Astrocyte (in vitro differentiated cells and primary cell): Measurements from ENCODE around the gene PLEKHB2. TPM values are rescaled to one million over a fixed set of nuclear protein-coding genes. Genes with fewer than 3 reads are reported as not detected.

ENCODE experiments used
- DNase-seq: peaks from one replicate; pipeline ENCODE4 v3.0.0-alpha.2; 2010; ENCODE audit warnings: low read depth
- FAIRE-seq: peaks from 2 replicates; lab custom pipeline; 2011; peaks lifted over from hg19 to GRCh38; lab: Jason Lieb, UNC
- H2AFZ ChIP-seq: 2 replicates; pipeline ENCODE4 v1.6.0; 2012; ENCODE audit warnings: low read depth, low read length, inconsistent platforms
- H3K27ac ChIP-seq: 2 replicates; pipeline ENCODE4 v1.5.1; 2011; ENCODE audit warnings: low read depth, low read length, inconsistent platforms
- H3K27me3 ChIP-seq: 2 replicates; pipeline ENCODE4 v1.6.0; 2011; ENCODE audit warnings: low read length, inconsistent platforms; ENCODE audit not compliant: insufficient read depth
- H3K36me3 ChIP-seq: 2 replicates; pipeline ENCODE4 v1.5.1; 2011; ENCODE audit warnings: low read length, inconsistent platforms; ENCODE audit not compliant: insufficient read depth
- H3K4me1 ChIP-seq: 2 replicates; pipeline ENCODE4 v1.5.1; 2011; ENCODE audit warnings: low read length, inconsistent platforms; ENCODE audit not compliant: insufficient read depth
- H3K4me2 ChIP-seq: 2 replicates; pipeline ENCODE4 v1.6.0; 2012; ENCODE audit warnings: low read length, inconsistent platforms
- H3K4me3 ChIP-seq: 2 replicates; pipeline ENCODE4 v1.5.1; 2011; ENCODE audit warnings: low read depth, mild to moderate bottlenecking, low read length, inconsistent platforms; ENCODE audit not compliant: insufficient read depth
- H3K79me2 ChIP-seq: 2 replicates; pipeline ENCODE4 v1.6.0; 2012; ENCODE audit warnings: mild to moderate bottlenecking, low read length, inconsistent platforms; ENCODE audit not compliant: insufficient read depth
- H3K9ac ChIP-seq: 2 replicates; pipeline ENCODE4 v1.6.0; 2012; ENCODE audit warnings: mild to moderate bottlenecking, low read length, inconsistent platforms
- H3K9me3 ChIP-seq: 2 replicates; pipeline ENCODE4 v1.5.1; 2012; ENCODE audit warnings: low read depth, mild to moderate bottlenecking, low read length, inconsistent platforms; ENCODE audit not compliant: insufficient read depth
- H4K20me1 ChIP-seq: 2 replicates; pipeline ENCODE4 v1.6.0; 2012; ENCODE audit warnings: low read length, inconsistent platforms; ENCODE audit not compliant: insufficient read depth
- H3K27ac Mint-ChIP-seq: one replicate; pipeline ENCODE4 v1.8.0; 2021; ENCODE audit warnings: mild to moderate bottlenecking, mixed read lengths; ENCODE audit not compliant: unreplicated experiment
- H3K27me3 Mint-ChIP-seq: one replicate; pipeline ENCODE4 v1.8.0; 2021; ENCODE audit warnings: low read depth, mixed read lengths; ENCODE audit not compliant: unreplicated experiment
- H3K36me3 Mint-ChIP-seq: one replicate; pipeline ENCODE4 v1.8.0; 2021; ENCODE audit warnings: low read depth, mixed read lengths; ENCODE audit not compliant: unreplicated experiment
- H3K4me1 Mint-ChIP-seq: one replicate; pipeline ENCODE4 v1.8.0; 2021; ENCODE audit warnings: low read depth, mixed read lengths; ENCODE audit not compliant: unreplicated experiment
- H3K4me3 Mint-ChIP-seq: one replicate; pipeline ENCODE4 v1.8.0; 2021; ENCODE audit warnings: mild to moderate bottlenecking, moderate library complexity, mixed read lengths; ENCODE audit not compliant: unreplicated experiment
- H3K9me3 Mint-ChIP-seq: one replicate; pipeline ENCODE4 v1.8.0; 2021; ENCODE audit warnings: mild to moderate bottlenecking, mixed read lengths; ENCODE audit not compliant: unreplicated experiment
- CTCF ChIP-seq: IDR thresholded peaks from 2 replicates; pipeline ENCODE4 v1.5.1; 2011; ENCODE audit warnings: low read depth, mild to moderate bottlenecking, inconsistent platforms, low read length, moderate library complexity; ENCODE audit not compliant: insufficient read depth
- EZH2 ChIP-seq: IDR thresholded peaks from 2 replicates; pipeline ENCODE4 v1.6.1; 2012; ENCODE audit warnings: mild to moderate bottlenecking, low read length, inconsistent platforms; ENCODE audit not compliant: insufficient read depth
- total RNA-seq: library from RNA; stranded (reverse); gene quantifications from 2 replicates; pipeline ENCODE4 v1.2.1, GENCODE V29; 2021

PLEKHB2 gene
- total RNA-seq, 1 donor from 2014 or later, result 100 TPM

GRCh38 chr2:131126436-131126835, 21.3 kb downstream of the PLEKHB2 start:
- peaks cover 3% of the 10 kb centered on the region for H3K4me1 Mint-ChIP-seq
- peaks cover 35% of the 10 kb centered on the region for H3K36me3 ChIP-seq
- H3K4me2 ChIP-seq, result no peak overlapping the region
- H3K4me1 ChIP-seq, result no peaks in the 10 kb centered on the region
- no peaks in the 10 kb centered on the region for H3K27me3 ChIP-seq
- no peak overlapping the region for H3K4me3 Mint-ChIP-seq
- no peak overlapping the region for H3K27ac ChIP-seq
- peaks cover 2% of the 10 kb centered on the region for H3K9me3 Mint-ChIP-seq
- H3K9me3 ChIP-seq, result no peaks in the 10 kb centered on the region
- TF ChIP-seq EZH2 (no peak), CTCF (no peak)
- peaks cover 36% of the 10 kb centered on the region for H3K36me3 Mint-ChIP-seq
- H3K27ac Mint-ChIP-seq, result no peak overlapping the region
- no peak for DNase-seq
- peaks cover 36% of the 10 kb centered on the region for H3K79me2 ChIP-seq
- H3K27me3 Mint-ChIP-seq, result no peaks in the 10 kb centered on the region
- no peak for FAIRE-seq
- H4K20me1 ChIP-seq, result peaks cover 56% of the 10 kb centered on the region
- no peak overlapping the region for H3K9ac ChIP-seq
- H2AFZ ChIP-seq, result no peak overlapping the region
- no peak overlapping the region for H3K4me3 ChIP-seq

- Mint-ChIP-seq H3K4me1 (no peaks in the 10 kb centered on the region), H3K27ac (no peak overlapping the region), H3K9me3 (peaks cover 2% of the 10 kb centered on the region), H3K4me3 (no peak overlapping the region), H3K36me3 (peaks cover 33% of the 10 kb centered on the region), H3K27me3 (no peaks in the 10 kb centered on the region)
- Histone ChIP-seq H3K4me1 (no peaks in the 10 kb centered on the region), H3K4me2 (no peak overlapping the region), H4K20me1 (peaks cover 55% of the 10 kb centered on the region), H3K27me3 (no peaks in the 10 kb centered on the region), H3K79me2 (peaks cover 34% of the 10 kb centered on the region), H2AFZ (no peak overlapping the region), H3K9ac (no peak overlapping the region), H3K27ac (no peak overlapping the region), H3K9me3 (no peaks in the 10 kb centered on the region), H3K4me3 (no peak overlapping the region), H3K36me3 (peaks cover 35% of the 10 kb centered on the region)
- DNase-seq (no peak), FAIRE-seq (no peak)
- TF ChIP-seq EZH2 (no peak), CTCF (no peak)
Measured at GRCh38 chr2:131127076-131127475, 21.9 kb downstream of the PLEKHB2 start.

- Mint-ChIP-seq H3K4me1 (no peaks in the 10 kb centered on the region), H3K9me3 (peaks cover 2% of the 10 kb centered on the region), H3K27me3 (no peaks in the 10 kb centered on the region), H3K36me3 (peaks cover 31% of the 10 kb centered on the region), H3K27ac (no peak overlapping the region), H3K4me3 (no peak overlapping the region)
- H3K36me3 ChIP-seq, result peaks cover 40% of the 10 kb centered on the region
- H3K4me1 ChIP-seq, result no peaks in the 10 kb centered on the region
- no peaks in the 10 kb centered on the region for H3K9me3 ChIP-seq
- no peak overlapping the region for H3K4me2 ChIP-seq
- H3K79me2 ChIP-seq, result peaks cover 25% of the 10 kb centered on the region
- H3K27ac ChIP-seq, result no peak overlapping the region
- DNase-seq (no peak), FAIRE-seq (no peak)
- TF ChIP-seq CTCF, result no peak
- no peak for TF ChIP-seq EZH2
- no peak overlapping the region for H3K4me3 ChIP-seq
- no peaks in the 10 kb centered on the region for H3K27me3 ChIP-seq
- H3K9ac ChIP-seq, result no peak overlapping the region
- H2AFZ ChIP-seq, result no peak overlapping the region
- peaks cover 49% of the 10 kb centered on the region for H4K20me1 ChIP-seq
Measured at GRCh38 chr2:131127981-131128380, 22.8 kb downstream of the PLEKHB2 start.
